Astrocyte of the hippocampus (primary cell): Measurements from ENCODE around the gene DNAJB6.

Experiments used
- DNase-seq: peaks from one replicate; pipeline ENCODE4 v3.0.0; 2011; ENCODE audit warnings: low read depth, low spot score

DNAJB6 gene

DNA sequence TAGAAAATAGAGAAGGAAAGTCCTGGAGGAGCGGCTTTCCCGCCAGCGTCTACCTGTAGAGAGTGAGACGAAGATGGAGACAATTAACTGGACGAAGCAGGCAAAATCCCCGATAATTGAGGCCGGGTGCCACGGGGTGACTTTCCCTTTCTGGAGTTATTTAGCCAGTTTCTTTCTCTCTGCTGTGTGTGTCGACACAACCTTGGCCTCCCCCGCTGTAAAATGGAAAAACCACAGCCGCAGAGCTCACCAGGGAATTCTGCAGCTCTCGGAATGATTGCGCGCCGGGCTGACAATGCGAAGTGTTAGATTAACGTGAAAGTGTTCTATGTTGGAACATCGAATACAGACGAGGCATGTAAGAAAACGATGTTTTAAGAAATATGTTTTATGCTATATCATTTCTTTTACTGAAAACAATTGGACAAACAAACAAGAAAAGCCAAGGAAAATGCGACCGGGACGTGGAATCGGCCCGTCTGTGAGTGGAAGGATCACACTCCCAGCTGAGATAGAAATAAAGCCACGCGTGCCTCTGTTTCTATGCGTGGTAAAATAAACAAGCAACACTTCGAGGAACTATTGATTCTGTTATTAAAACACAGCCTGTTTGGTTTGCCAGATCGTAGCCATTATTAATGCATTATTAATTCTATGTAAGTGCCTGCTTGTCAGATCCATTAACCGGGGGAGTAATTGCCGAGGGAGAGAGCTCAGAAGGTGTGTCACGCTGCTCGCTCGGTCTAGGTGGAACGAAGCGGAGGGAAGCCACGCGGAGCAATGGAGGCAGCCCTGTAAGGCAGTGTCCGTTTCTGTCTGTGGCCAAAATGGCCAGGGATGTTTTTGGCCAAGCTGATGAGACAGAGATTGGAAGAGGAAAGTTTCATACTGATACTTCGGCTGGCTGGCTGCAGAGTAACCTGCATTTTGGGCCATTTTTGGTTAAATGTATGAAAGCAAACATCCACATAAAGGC is 129.4 kb downstream of the DNAJB6 start:
- DNase-seq, result no peak

- no peak for DNase-seq
Measured at GRCh38 chr7:157466867-157467261, 130.1 kb downstream of the DNAJB6 start.
